Effector CD4-positive, alpha-beta T cell (primary cell): Measurements from ENCODE around the gene PEX3.
"Not testable (repeated sequence)": the region's sequence is repeated elsewhere in the genome, so short reads cannot be mapped to it uniquely, and the experiment has no call there.

Experiments
- DNase-seq: peaks from one replicate; pipeline ENCODE4 v3.0.0-alpha.2; 2020

Gene PEX3

DNA sequence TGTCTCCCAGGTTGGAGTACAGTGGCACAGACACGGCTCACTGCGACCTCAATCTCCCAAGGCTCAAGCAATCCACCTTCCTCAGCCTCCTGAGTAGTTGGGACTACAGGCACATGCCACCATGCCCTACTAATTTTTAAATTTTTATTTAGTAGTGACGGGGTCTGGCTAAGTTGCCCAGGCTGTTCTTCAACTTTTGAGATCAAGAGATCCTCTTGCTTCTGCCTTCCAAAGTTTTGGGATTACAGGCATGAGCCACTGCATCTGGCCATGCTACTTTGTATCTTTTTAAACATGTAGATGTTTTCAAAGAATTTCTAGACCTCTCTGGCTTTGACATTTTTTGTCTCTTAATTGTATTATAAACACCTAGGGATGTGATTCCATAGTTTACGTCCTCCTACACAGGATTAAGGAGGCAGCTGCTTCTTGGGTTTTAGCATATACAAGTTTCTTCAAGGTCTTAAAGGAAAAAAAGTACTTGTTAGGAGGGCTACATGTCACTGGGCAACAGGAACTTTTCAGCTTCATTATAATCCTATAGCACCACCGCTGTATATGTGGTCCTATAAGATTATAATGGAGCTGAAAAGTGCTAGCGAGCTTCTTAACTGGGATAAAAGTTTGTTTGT is 1.4 kb upstream of the PEX3 start:
- DNase-seq: no peak

- DNase-seq: peak; percentile 31
Observed at GRCh38 chr6:143449714-143450452, 722 bp upstream of the PEX3 start.

GRCh38 chr6:143451531-143451930 is 926 bp downstream of the PEX3 start:
- no peak for DNase-seq

GRCh38 chr6:143457563-143458359 is 7.2 kb downstream of the PEX3 start:
- no peak for DNase-seq

GRCh38 chr6:143465546-143465945 is 14.9 kb downstream of the PEX3 start:
- no peak for DNase-seq

GRCh38 chr6:143468026-143468425 is 17.4 kb downstream of the PEX3 start:
- DNase-seq: no peak

DNA sequence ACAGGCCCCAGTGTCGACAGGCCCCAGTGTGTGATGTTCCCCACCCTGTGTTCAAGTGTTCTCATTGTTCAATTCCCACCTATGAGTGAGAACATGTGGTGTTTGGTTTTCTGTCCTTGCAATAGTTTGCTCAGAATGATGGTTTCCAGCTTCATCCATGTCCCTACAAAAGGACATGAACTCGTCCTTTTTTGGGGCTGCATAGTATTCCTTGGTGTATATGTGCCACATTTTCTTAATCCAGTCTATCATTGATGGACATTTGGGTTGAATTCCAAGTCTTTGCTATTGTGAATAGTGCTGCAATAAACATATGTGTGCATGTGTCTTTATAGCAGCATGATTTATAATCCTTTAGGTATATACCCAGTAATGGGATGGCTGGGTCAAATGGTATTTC is 18.2 kb downstream of the PEX3 start:
- DNase-seq: not testable (repeated sequence)

DNA sequence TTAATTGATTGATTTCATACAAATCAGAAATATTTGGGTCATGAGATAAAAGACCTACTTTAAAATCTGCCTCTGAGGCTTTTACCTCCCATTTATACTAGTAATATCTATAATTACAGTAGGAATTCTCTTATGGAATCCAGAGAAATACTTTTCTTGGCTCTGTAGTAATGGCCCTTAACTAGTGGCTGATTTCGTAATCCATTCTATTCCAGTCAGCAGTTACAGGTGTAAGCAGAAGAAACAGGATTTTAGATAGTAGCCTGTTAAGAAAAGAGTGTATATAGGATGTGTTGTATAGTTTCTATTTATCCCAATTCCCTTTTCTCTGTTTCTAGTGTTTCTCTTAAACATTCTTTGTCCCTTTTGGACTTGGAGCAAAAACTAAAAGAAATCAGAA is 21.2 kb downstream of the PEX3 start:
- no peak for DNase-seq

DNA sequence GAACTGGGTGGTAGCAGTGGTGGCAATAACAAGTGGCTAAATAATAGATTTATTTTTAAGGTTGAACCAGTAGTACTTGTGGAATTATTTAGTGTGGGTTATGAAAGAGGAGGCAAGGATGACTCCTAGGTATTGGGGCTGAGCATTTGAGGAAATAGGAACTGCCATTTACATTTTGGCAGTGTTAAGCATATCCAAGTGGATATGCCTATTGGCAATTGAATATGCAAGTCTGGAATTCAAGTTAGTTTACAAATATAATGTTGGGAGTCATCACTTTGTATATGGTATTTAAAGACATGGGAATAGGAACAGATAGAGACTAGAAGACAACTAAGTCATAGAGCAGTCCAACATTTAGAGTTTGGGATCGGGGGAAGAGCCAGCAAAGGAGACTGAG is 25.9 kb downstream of the PEX3 start:
- DNase-seq: no peak

GRCh38 chr6:143478479-143479062 is 28.0 kb downstream of the PEX3 start:
- no peak for DNase-seq

GRCh38 chr6:143482593-143482992 is 32.0 kb downstream of the PEX3 start:
- DNase-seq: no peak

DNA sequence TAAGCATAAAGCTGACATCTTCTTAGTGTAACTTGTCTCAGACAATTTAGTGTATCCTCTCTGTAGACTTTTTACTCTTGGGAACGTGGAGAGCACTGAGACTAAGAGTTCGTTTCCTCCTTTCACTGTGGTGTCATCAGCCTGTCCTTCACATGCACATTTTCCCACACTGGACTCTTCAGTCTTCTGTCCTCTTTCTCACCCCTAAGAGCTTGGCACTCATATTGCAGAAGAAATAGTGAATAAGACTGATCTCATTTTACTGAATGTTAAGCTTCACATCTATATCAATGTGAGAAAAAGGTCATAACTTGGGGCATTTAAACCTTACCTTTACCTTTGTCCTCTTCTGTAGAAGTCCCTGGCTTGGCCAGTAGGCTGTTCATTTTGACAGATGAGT is 35.4 kb downstream of the PEX3 start:
- DNase-seq: no peak

DNA sequence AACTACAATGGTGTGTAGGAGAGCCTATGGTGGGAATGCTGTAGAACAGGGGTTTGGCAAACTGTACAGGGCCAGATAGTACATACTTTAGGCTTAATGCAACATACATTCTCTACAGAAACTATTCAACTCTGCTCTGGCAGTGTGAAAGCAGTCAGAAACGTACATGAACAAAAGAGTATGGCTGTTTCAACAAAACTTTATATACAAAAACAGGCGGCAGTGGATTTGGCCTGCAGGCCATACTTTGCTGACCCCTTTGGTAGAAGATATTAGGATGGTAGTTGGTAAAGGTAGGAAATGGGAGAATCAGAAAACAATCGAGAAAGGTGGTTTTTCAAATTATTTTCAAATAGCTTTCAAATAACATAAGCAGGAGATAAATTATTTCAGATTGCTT is 36.1 kb downstream of the PEX3 start:
- DNase-seq: no peak

DNA sequence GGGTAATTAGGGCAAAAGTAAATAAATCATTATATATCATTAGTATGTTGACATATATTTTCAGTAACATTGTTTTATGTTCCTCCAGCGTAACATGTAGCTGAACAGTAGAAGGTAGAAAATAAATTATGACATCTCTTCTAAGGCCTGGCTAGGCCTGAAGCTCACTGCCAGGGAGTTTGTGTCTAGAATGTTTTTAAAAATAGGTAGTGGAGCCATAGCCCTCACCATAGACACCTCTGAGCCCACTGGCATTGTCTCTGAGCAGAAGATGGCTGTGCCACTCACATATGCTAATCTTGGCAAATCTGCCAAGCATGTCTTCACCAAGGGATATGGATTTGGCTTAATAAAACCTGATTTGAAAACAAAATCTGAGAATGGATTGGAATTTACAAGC is 39.6 kb downstream of the PEX3 start:
- no peak for DNase-seq

GRCh38 chr6:143490775-143491174 is 40.2 kb downstream of the PEX3 start:
- no peak for DNase-seq

- no peak for DNase-seq
Observed at GRCh38 chr6:143496974-143497373, 46.4 kb downstream of the PEX3 start.

DNA sequence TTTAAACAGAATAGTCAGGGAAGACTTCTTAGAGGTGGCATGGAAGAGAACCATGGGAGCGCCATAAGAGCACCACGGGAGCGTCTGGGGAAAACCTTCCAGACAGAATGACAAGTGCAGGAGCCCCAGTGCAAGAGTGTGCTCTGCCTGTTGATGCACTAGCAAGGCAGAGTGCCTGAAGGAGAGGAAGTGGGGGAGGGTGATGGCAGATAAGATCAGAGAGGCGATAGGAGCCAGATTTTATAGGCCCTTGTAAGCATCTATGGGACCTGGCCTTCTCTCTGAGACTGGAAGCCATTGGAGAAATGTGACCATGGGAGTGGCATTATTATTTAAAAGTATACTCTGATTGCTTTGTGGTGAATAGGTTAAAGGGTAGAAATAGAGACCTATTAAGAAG is 47.8 kb downstream of the PEX3 start:
- DNase-seq: no peak

GRCh38 chr6:143501851-143502250 is 51.2 kb downstream of the PEX3 start:
- no peak for DNase-seq

GRCh38 chr6:143504369-143504768 is 53.8 kb downstream of the PEX3 start:
- no peak for DNase-seq

DNA sequence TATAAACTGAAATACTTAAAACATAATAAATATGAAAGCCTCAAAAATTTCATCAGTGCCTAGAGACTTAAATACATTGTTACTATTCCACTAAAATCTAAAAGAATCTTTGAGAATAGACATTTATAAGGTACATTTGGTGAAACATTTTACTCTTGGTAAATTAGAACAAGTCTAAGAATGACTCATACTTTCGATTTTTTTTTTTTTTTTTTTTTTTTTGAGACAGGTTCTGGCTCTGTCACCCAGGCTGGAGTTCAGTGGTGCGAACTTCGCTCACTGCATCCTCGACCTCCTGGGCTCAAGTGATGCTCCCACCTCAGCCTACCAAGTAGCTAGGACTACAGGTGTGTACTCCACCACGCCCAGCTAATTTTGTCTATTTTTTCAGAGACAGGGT is 54.5 kb downstream of the PEX3 start:
- no peak for DNase-seq

DNA sequence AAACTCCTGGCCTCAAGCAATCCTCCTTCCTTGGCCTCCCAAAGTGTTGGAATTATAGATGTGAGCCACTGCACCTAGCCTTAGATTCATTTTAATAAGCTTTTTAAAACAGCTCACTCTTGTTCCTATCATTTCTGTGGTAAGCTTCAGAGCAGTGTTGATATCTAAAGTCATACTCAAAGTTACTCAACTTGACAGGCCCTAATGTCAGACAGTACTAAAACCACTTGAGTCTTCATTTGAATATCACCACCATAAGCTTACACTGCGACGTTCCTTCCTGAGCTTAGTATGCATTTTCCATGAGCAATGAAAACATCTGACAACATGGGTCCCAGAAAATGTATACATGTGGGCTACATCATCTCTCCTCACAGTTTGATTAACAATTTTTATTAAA is 54.9 kb downstream of the PEX3 start:
- no peak for DNase-seq

DNA sequence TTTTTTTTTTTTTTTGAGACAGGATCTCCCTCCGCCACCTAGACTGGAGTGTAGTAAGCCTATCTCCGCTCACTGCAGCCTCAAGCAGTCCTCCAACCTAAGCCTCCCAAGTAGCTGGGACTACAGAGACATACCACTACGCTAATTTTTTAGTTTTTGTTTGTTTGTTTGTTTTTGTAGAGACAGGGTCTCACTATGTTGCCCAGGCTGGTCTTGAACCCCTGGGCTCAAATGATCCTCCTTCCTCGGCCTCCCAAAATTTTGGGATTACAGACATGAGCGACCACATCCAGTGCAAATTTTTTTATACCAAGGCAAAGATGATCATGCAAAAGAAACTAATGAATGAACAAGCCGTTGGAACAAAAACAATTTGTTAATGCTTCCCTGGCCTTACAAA is 55.6 kb downstream of the PEX3 start:
- no peak for DNase-seq

DNA sequence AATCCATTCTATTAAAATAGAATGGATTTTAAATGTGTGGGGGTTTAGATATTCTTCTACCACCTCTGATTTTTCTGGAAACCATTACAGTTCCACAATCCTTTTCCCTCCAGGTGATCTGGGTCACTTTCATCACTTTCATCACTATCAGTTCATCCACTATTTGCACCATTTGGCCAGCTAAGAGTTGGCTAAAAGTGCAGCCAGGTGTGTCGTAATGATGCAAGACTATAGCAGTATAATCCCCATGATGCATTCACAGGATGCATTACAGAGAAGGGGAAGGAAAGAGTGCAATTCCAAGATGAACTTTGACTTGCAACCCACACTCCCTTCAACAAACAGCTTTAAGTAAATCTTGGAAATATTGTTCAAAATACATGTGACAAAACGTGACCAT is 56.0 kb downstream of the PEX3 start:
- no peak for DNase-seq
